ENCODE results near the gene RIOK2. TPM values are rescaled to one million over a fixed set of nuclear protein-coding genes. Genes with fewer than 3 reads are reported as not detected.

RIOK2 gene
- 3.7 TPM for total RNA-seq

DNA sequence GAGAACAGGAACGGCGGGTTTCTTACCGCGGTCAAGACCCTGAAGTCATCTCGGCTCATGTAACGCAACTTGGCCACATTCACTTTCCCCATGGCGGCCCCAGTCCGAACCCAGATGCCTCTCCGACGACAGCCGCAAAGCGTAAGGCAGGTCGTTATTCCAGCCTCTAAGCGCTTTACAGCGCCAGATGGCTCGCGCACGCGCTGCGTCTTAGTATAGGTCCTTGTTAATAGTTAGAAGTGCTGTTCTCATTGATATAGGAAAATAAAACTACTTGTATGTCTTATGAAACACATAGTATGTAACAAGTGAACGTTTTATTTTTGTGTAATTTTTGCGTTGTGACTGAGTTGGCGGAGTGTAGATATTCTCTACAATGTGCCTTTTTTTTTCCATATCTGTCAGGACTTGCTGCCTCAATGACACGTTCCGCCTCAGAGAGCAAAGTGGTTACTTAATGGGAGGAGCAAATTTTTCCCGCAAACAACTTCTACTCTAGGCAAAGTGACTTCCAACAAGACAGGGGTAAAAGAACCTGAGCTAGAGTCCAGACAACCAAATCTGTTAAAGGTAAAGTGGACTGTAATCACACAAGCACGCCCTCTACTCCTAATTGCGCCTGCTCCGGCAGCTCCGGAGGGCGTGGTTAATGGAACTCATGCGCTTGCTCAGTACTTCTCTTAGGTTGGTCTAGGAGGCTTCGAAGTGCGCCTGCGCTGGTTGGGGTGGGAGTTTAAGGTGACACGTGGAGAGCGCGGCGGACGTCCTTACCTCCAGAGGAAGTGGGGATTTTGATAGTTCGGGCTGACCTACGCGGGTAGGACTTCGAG, at the start of gene RIOK2:
Gene RIOK2, minus strand, starts transcription at position 148 of the 830 bp plus-strand sequence. Its CDS starts 56 bp downstream, at position 92.
- H3K9me3 ChIP-seq, result no peaks in the 10 kb centered on the region
- peaks cover 5 to 11% of the 10 kb centered on the region in 2 donors for H3K36me3 ChIP-seq
- intact Hi-C loops (cut with DNase I), result loop anchor here (1.0 to 10.0 kb wide), 5 partner anchors 248 to 1744 kb away; partner anchors contain the start of genes ARSK, CAST, CHD1 and RGMB
- TF ChIP-seq, protein P1, sequence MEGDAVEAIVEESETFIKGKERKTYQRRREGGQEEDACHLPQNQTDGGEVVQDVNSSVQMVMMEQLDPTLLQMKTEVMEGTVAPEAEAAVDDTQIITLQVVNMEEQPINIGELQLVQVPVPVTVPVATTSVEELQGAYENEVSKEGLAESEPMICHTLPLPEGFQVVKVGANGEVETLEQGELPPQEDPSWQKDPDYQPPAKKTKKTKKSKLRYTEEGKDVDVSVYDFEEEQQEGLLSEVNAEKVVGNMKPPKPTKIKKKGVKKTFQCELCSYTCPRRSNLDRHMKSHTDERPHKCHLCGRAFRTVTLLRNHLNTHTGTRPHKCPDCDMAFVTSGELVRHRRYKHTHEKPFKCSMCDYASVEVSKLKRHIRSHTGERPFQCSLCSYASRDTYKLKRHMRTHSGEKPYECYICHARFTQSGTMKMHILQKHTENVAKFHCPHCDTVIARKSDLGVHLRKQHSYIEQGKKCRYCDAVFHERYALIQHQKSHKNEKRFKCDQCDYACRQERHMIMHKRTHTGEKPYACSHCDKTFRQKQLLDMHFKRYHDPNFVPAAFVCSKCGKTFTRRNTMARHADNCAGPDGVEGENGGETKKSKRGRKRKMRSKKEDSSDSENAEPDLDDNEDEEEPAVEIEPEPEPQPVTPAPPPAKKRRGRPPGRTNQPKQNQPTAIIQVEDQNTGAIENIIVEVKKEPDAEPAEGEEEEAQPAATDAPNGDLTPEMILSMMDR (IDR thresholded peaks at IDR 0.05), result no peak
- DNase-seq (ENCODE audit: low spot score in 2 of 2), result peak; percentile 74 to 96
- H3K4me1 ChIP-seq, result peaks cover 0 to 14% of the 10 kb centered on the region in 2 donors
- no peaks in the 10 kb centered on the region for H3K27me3 ChIP-seq
- H3K4me3 ChIP-seq, result peak within 1 kb of the TSS; percentile 69 to 79
- peak within 1 kb of the TSS; percentile 73 to 93 for H3K27ac ChIP-seq

DNA sequence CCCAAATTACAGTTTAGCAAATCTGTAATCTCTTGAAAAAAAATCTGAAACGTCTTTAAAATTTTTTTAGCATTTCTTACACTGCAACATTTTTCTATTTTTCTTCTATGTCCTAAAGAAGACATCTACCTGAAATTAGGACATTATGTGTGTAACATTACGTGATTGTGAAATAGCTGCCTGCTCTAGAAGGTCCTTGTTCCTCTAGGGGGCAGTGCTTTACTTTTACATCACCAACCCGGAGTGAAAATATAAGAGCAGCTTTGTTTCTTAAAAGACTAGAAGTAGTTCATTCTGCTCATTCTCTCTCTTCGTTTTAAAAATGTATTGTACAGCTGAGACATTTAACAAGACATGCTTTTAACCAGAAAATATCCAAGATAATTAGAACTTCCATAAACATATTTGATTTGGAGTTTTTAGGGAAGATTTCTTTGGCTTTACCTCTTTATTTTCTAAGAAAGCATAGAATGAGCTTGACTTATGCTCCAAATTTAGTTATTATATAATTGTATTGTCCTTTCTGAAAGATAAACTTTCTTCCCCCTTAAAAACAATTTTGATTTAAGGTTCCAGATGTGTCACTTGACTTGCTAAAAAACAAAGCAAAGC, 48.1 kb upstream of the RIOK2 start:
- TF ChIP-seq, protein P1 (IDR thresholded peaks at IDR 0.05), result peak; percentile 12 to 74 (median 65)
- Histone ChIP-seq H3K4me3 (peak overlapping the region in 1 of 2 donors; percentile 28), H3K36me3 (no peaks in the 10 kb centered on the region), H3K4me1 (no peaks in the 10 kb centered on the region), H3K9me3 (no peaks in the 10 kb centered on the region), H3K27me3 (no peaks in the 10 kb centered on the region), H3K27ac (no peak overlapping the region)
- no peak for DNase-seq (ENCODE audit: low spot score in 2 of 2)
- intact Hi-C loops (cut with DNase I), result loop anchor here (2.0 kb wide), 1 partner anchor 304 kb away; no protein-coding TSS in a partner anchor

DNA sequence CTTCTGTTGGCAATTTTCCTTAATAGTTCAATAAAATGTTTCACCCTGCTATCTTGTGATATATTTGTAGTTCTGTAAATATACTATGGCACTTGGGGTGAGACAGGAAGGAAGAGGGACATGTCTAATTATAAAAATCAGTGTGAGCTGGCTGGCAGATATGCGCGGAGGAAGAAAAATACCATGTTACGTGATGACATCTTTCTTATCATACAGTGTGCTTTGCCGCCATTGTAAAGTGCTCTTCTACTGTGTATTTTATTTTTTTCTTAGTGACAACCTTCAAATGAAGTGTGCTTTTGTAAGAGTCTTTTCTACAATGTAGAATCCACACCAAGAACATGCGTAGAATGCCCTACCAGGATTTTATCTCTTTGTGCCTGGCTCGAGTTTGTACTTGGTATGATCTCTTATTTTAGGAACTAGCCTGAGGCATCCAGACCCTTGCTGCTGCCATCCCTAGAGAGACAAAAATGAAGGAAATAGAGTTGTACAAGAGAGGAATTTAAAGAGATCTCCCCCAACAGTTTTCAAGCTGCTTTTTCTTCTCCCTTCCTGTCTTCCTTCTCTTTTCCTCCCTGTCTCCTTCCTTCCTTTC, 46.7 kb upstream of the RIOK2 start:
- Histone ChIP-seq H3K9me3 (no peaks in the 10 kb centered on the region), H3K27ac (no peak overlapping the region), H3K27me3 (no peaks in the 10 kb centered on the region), H3K36me3 (no peaks in the 10 kb centered on the region), H3K4me1 (no peaks in the 10 kb centered on the region), H3K4me3 (no peak overlapping the region)
- DNase-seq (ENCODE audit: low spot score in 2 of 2), result no peak
- intact Hi-C loops (cut with DNase I), result loop anchor here (2.0 kb wide), 1 partner anchor 305 kb away; no protein-coding TSS in a partner anchor
- TF ChIP-seq, protein P1 (IDR thresholded peaks at IDR 0.05), result no peak

DNA sequence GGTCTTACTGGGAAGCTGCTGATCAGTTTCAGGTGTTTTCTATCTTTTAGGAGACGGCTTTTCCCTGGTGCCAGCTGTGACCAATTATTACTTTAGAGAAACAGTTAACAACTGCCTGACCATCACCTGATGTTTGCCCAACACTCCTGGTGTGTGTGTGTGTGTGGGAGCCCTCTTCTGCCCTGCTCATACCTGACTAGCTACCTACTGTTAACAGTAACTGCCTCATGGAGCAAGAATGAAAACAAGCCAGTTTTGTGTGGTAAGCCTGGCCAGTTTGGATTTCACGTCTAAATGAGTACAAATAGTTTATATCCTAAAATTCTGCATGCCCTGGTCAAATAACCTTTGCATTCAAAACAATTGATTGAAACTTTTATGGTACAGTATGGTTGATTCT, 46.1 kb upstream of the RIOK2 start:
- TF ChIP-seq, protein P1 (IDR thresholded peaks at IDR 0.05), result no peak
- no peaks in the 10 kb centered on the region for H3K27me3 ChIP-seq
- intact Hi-C loops (cut with DNase I), result no loop called here
- no peaks in the 10 kb centered on the region for H3K9me3 ChIP-seq
- no peak overlapping the region for H3K4me3 ChIP-seq
- H3K27ac ChIP-seq, result no peak overlapping the region
- no peaks in the 10 kb centered on the region for H3K36me3 ChIP-seq
- no peak for DNase-seq (ENCODE audit: low spot score in 2 of 2)
- H3K4me1 ChIP-seq, result no peaks in the 10 kb centered on the region

DNA sequence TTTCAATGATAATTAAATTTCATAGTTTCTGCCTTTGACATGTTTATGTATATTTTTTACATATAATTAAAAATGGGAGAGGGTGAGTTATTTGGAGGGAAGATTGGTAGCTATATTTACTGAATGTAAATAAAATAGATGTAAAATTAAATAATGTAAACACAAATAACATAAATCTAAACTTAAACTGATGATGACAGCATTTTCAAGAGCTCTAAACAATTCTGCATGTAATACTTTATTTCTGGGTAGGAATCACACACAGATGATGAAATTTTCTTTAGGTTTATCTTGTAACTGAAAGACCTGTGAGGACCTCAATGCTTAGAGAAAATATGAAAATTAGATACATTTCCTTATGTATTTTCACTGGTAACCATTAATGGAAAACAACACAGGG, 42.2 kb upstream of the RIOK2 start:
- Histone ChIP-seq H3K36me3 (no peaks in the 10 kb centered on the region), H3K27me3 (no peaks in the 10 kb centered on the region), H3K4me3 (no peak overlapping the region), H3K9me3 (no peaks in the 10 kb centered on the region), H3K4me1 (peaks cover 0 to 2% of the 10 kb centered on the region in 2 donors), H3K27ac (no peak overlapping the region)
- intact Hi-C loops (cut with DNase I), result no loop called here
- DNase-seq (ENCODE audit: low spot score in 2 of 2), result no peak
- TF ChIP-seq, protein P1 (IDR thresholded peaks at IDR 0.05), result no peak
